GM12801 (cell line): ENCODE results near the gene KLF18.

ENCODE experiments used
- CTCF ChIP-seq: IDR thresholded peaks from one replicate; pipeline ENCODE4 v1.5.1; 2011; ENCODE audit warnings: control low read depth; ENCODE audit not compliant: insufficient read length; ENCODE audit errors: extremely low read depth

KLF18 gene

GRCh38 chr1:44141531-44141930 is at the start of gene KLF18:
TSS of gene KLF18 (minus strand) at chr1:44141631. CDS start at chr1:44141631, 0 bp downstream.
- TF ChIP-seq CTCF = no peak

- TF ChIP-seq CTCF = no peak
Measured at GRCh38 chr1:44174630-44175029, 33.2 kb upstream of the KLF18 start.

- no peak for TF ChIP-seq CTCF
Measured at GRCh38 chr1:44170281-44170823, 28.9 kb upstream of the KLF18 start.

GRCh38 chr1:44168520-44169098 is 27.2 kb upstream of the KLF18 start:
- no peak for TF ChIP-seq CTCF

- TF ChIP-seq CTCF = no peak
Measured at GRCh38 chr1:44161546-44161945, 20.1 kb upstream of the KLF18 start.

- TF ChIP-seq CTCF = no peak
Measured at GRCh38 chr1:44158871-44159270, 17.4 kb upstream of the KLF18 start.

GRCh38 chr1:44157903-44158302 is 16.5 kb upstream of the KLF18 start:
- no peak for TF ChIP-seq CTCF
